PC-9 (cell line): Measurements from ENCODE around the gene CAMKMT. TPM values are rescaled to one million over a fixed set of nuclear protein-coding genes. Genes with fewer than 3 reads are reported as not detected.

ENCODE experiments used
- BruUV-seq: library from RNA; stranded (reverse); fragments of 400-500 nt; replicated peaks from 2 replicates; lab custom pipeline; 2021; lab: Mats Ljungman, UMichigan
- CTCF ChIA-PET: fragments of 300-600 bp; sonication (Branson Sonifier 250); formaldehyde crosslinking; loops from one replicate; lab custom pipeline; 2022; ENCODE audit warnings: antibody characterized with exemption; lab: Charles Lee
- POLR2A ChIA-PET: fragments of 300-600 bp; sonication (Branson Sonifier 250); formaldehyde crosslinking; loops from one replicate; lab custom pipeline; 2022; ENCODE audit warnings: antibody characterized with exemption; ENCODE audit not compliant: unreplicated experiment; lab: Charles Lee
- DNase-seq, 2 experiments: peaks; one replicate each; pipeline versions ENCODE4 v3.0.0 to v3.0.0-alpha.2; 2015 to 2022; ENCODE audit warnings: mixed read lengths in 1 of 2
- H2AFZ ChIP-seq: fragments of 200-600 bp; sonication (generic); 2 replicates; pipeline ENCODE4 v1.8.1; 2017; ENCODE audit warnings: antibody characterized with exemption
- H3F3A ChIP-seq: fragments of 200-600 bp; sonication (generic); 2 replicates; pipeline ENCODE4 v1.8.1; 2017; ENCODE audit warnings: antibody characterized with exemption, mild to moderate bottlenecking, low read depth; ENCODE audit not compliant: insufficient read depth
- H3K27ac ChIP-seq: fragments of 200-600 bp; sonication (generic); 2 replicates; pipeline ENCODE4 v1.6.1; 2016; ENCODE audit warnings: mixed run types
- H3K27me3 ChIP-seq: fragments of 200-600 bp; sonication (generic); 2 replicates; pipeline ENCODE4 v1.6.1; 2016; ENCODE audit warnings: low read depth, mixed run types; ENCODE audit not compliant: insufficient read depth
- H3K36me3 ChIP-seq: fragments of 200-600 bp; sonication (generic); 2 replicates; pipeline ENCODE4 v1.6.1; 2016; ENCODE audit warnings: low read depth, mixed run types
- H3K4me1 ChIP-seq: fragments of 200-600 bp; sonication (generic); replicated peaks from 2 replicates; pipeline ENCODE4 v1.6.1; 2016; ENCODE audit warnings: mixed run types; ENCODE audit not compliant: insufficient read depth
- H3K4me2 ChIP-seq: fragments of 200-600 bp; sonication (generic); 2 replicates; pipeline ENCODE4 v1.6.1; 2017; ENCODE audit warnings: mixed run types
- H3K4me3 ChIP-seq: fragments of 200-600 bp; sonication (generic); 2 replicates; pipeline ENCODE4 v1.6.1; 2016; ENCODE audit warnings: mixed run types
- H3K79me2 ChIP-seq: fragments of 200-600 bp; sonication (generic); 2 replicates; pipeline ENCODE4 v1.6.1; 2017; ENCODE audit warnings: low read depth, mixed run types
- H3K9me2 ChIP-seq: fragments of 200-600 bp; sonication (generic); 2 replicates; pipeline ENCODE4 v1.8.1; 2017; ENCODE audit warnings: mild to moderate bottlenecking; ENCODE audit not compliant: insufficient read depth
- H3K9me3 ChIP-seq: fragments of 200-600 bp; sonication (generic); 2 replicates; pipeline ENCODE4 v1.8.1; 2016; ENCODE audit warnings: low read depth; ENCODE audit not compliant: insufficient read depth
- H4K20me1 ChIP-seq: fragments of 200-600 bp; sonication (generic); 2 replicates; pipeline ENCODE4 v1.8.1; 2017; ENCODE audit not compliant: insufficient read depth
- EZH2 ChIP-seq: fragments of 200-600 bp; sonication (generic); IDR thresholded peaks from 2 replicates; pipeline ENCODE4 v1.8.0; 2017; ENCODE audit warnings: antibody characterized with exemption, low read depth
- intact Hi-C: fragments of 100-400 bp; cut with micrococcal nuclease; formaldehyde crosslinking; loops from one replicate; pipeline ENCODE4 v1.10.0; 2022; ENCODE audit not compliant: unreplicated experiment
- total RNA-seq: library from RNA; stranded (reverse); gene quantifications from 2 replicates; pipeline ENCODE4 v1.2.3, GENCODE V29; 2021
- TF ChIP-seq, protein P1 (sequence below): fragments of 200-600 bp; sonication (generic); conservative IDR thresholded peaks from 2 replicates; pipeline ENCODE4 v1.6.1; 2017; ENCODE audit warnings: mixed run types, antibody characterized with exemption, mild to moderate bottlenecking, moderate library complexity

Gene CAMKMT
- total RNA-seq, 1 experiment from 2014 or later: 17.9 TPM

- BruUV-seq: no TSS peak
- H3K4me1 ChIP-seq: no peaks in the 10 kb centered on the region
- no peak for TF ChIP-seq EZH2
- TF ChIP-seq, protein P1, sequence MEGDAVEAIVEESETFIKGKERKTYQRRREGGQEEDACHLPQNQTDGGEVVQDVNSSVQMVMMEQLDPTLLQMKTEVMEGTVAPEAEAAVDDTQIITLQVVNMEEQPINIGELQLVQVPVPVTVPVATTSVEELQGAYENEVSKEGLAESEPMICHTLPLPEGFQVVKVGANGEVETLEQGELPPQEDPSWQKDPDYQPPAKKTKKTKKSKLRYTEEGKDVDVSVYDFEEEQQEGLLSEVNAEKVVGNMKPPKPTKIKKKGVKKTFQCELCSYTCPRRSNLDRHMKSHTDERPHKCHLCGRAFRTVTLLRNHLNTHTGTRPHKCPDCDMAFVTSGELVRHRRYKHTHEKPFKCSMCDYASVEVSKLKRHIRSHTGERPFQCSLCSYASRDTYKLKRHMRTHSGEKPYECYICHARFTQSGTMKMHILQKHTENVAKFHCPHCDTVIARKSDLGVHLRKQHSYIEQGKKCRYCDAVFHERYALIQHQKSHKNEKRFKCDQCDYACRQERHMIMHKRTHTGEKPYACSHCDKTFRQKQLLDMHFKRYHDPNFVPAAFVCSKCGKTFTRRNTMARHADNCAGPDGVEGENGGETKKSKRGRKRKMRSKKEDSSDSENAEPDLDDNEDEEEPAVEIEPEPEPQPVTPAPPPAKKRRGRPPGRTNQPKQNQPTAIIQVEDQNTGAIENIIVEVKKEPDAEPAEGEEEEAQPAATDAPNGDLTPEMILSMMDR: no peak
- intact Hi-C loops: no loop called here
- H3K36me3 ChIP-seq: peaks cover 52% of the 10 kb centered on the region
- no peak overlapping the region for H3K4me3 ChIP-seq
- no peak overlapping the region for H3K27ac ChIP-seq
- POLR2A ChIA-PET: no interaction called here
- no peaks in the 10 kb centered on the region for H3K27me3 ChIP-seq
- no peaks in the 10 kb centered on the region for H3K9me2 ChIP-seq
- no peaks in the 10 kb centered on the region for H3K79me2 ChIP-seq
- CTCF ChIA-PET: no interaction called here
- DNase-seq: no peak
- H4K20me1 ChIP-seq: no peaks in the 10 kb centered on the region; the same call in 1 of the 2 replicates
- H2AFZ ChIP-seq: no peak overlapping the region
- H3K9me3 ChIP-seq: no peaks in the 10 kb centered on the region
- H3F3A ChIP-seq: no peaks in the 10 kb centered on the region
- no peak overlapping the region for H3K4me2 ChIP-seq
These were observed 35.9 kb upstream of the CAMKMT start for GRCh38 chr2:44325897-44326296.

- Histone ChIP-seq H3K9me2 (no peaks in the 10 kb centered on the region), H3K27me3 (no peaks in the 10 kb centered on the region), H3K4me2 (no peak overlapping the region), H3K36me3 (peaks cover 48% of the 10 kb centered on the region), H3K79me2 (no peaks in the 10 kb centered on the region), H4K20me1 (no peaks in the 10 kb centered on the region; the same call in 1 of the 2 replicates), H3K4me3 (no peak overlapping the region), H2AFZ (no peak overlapping the region), H3K4me1 (no peaks in the 10 kb centered on the region), H3K27ac (no peak overlapping the region), H3F3A (no peaks in the 10 kb centered on the region), H3K9me3 (no peaks in the 10 kb centered on the region)
- TF ChIP-seq EZH2: no peak
- TF ChIP-seq, protein P1: no peak
- CTCF ChIA-PET: no interaction called here
- no TSS peak for BruUV-seq
- POLR2A ChIA-PET: no interaction called here
- DNase-seq: no peak
- intact Hi-C loops: no loop called here
These were observed 35.0 kb upstream of the CAMKMT start for GRCh38 chr2:44326548-44327264.

- Histone ChIP-seq H3K36me3 (peaks cover 34% of the 10 kb centered on the region), H3K79me2 (no peaks in the 10 kb centered on the region), H3K4me3 (no peak overlapping the region), H3K27me3 (no peaks in the 10 kb centered on the region), H2AFZ (no peak overlapping the region), H4K20me1 (no peaks in the 10 kb centered on the region; the same call in none of the 2 replicates), H3K9me2 (no peaks in the 10 kb centered on the region), H3F3A (no peaks in the 10 kb centered on the region), H3K27ac (no peak overlapping the region), H3K9me3 (no peaks in the 10 kb centered on the region), H3K4me1 (no peaks in the 10 kb centered on the region), H3K4me2 (no peak overlapping the region)
- no TSS peak for BruUV-seq
- TF ChIP-seq, protein P1: no peak
- TF ChIP-seq EZH2: no peak
- intact Hi-C loops: no loop called here
- POLR2A ChIA-PET: interaction anchor here (0.6 kb wide), 1 partner anchor 1050 kb away, joined by 3 read pairs; no protein-coding TSS in a partner anchor
- CTCF ChIA-PET: no interaction called here
- DNase-seq: no peak
These were observed 33.0 kb upstream of the CAMKMT start for GRCh38 chr2:44328750-44329149.
